Iris pigment epithelial cell (primary cell): ENCODE data around the gene CREBZF.
"Not testable (repeated sequence)": the region's sequence is repeated elsewhere in the genome, so short reads cannot be mapped to it uniquely, and the experiment has no call there.

ENCODE experiments used
- DNase-seq: peaks from one replicate; pipeline ENCODE4 v3.0.0-alpha.2; 2011; ENCODE audit warnings: low read depth

Gene CREBZF

DNA sequence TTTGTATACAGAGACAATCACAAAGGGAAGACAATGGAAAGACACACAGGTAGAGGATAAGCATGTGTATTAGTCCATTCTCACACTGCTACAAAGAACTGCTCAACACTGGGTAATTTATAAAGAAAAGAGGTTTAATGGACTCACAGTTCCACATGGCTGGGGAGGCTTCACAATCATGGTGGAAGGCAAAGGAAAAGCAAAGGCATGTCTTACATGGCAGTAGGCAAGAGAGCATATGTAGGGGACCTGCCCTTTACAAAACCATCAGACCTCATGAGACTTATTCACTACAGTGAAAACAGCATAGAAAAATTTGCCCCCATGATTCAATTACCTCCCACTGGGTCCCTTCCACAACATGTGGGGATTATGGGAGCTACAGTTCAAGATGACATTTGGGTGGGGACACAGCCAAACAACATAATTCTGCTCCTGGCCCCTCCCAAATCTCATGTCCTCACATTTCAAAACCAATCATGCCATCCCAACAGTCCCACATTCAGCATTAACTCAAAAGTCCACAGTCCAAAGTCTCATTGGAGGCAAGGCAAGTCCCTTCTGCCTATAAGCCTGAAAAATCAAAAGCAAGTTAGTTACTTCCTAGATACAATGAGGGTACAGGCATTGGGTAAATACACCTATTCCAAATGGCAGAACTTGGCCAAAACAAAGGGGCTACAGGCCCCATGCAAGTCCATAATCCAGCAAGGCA is 6.2 kb upstream of the CREBZF start:
- not testable (repeated sequence) for DNase-seq

DNA sequence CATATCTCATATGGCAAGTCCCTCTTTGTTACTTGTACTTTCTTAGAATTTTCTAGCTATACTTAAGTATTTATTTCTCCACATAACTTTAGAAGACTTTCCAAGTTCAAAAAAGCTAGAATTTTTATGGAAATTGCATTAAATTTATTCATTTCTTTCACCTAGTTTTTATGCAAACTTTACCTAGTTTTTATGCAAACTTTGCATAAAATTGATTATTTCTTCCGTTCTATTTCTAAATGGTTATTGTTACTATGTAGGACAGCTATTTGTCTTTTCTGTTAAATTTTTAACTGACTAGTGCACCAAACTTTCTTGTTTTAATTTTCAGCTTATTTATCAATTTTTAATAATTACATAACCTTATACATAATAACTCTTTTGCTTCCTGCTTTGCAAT is 3.2 kb upstream of the CREBZF start:
- no peak for DNase-seq

DNA sequence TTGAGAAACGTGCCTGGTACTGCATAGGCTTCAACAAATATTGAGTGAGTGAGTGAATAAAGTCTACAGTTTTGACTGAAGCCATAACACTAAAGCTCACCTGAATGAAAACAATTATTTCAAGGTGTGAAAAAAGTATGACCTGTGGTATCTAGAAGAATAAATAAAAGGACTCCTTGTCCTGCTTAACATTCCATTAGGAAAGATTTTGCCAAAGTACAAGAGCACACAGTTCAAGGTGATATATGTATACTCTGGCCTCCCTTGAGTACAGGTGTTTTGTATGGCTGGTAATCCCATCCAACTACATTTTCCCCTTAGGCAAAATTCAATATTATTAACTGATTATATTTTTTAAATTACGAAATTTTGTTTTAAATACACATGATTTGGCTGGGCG is 1.8 kb upstream of the CREBZF start:
- DNase-seq, result no peak

DNA sequence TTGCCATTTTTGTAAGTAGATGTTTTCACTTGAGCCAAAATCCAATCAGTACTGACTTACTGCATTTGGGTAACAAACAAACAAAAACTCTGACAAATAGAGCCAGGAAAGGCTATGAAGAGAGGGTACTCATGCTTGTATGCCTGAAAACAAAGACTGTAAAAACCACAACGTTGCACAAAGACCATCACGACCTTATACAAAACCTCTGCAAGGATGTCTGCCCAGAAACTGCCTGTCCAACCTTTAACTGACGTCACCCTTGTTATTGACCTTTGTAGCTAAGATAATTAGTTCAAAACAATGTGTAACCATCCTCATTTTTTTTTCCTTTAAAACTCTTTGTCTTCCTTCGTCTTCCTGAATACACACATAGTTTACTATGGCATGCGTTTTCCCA is 804 bp upstream of the CREBZF start:
- DNase-seq, result no peak

DNA sequence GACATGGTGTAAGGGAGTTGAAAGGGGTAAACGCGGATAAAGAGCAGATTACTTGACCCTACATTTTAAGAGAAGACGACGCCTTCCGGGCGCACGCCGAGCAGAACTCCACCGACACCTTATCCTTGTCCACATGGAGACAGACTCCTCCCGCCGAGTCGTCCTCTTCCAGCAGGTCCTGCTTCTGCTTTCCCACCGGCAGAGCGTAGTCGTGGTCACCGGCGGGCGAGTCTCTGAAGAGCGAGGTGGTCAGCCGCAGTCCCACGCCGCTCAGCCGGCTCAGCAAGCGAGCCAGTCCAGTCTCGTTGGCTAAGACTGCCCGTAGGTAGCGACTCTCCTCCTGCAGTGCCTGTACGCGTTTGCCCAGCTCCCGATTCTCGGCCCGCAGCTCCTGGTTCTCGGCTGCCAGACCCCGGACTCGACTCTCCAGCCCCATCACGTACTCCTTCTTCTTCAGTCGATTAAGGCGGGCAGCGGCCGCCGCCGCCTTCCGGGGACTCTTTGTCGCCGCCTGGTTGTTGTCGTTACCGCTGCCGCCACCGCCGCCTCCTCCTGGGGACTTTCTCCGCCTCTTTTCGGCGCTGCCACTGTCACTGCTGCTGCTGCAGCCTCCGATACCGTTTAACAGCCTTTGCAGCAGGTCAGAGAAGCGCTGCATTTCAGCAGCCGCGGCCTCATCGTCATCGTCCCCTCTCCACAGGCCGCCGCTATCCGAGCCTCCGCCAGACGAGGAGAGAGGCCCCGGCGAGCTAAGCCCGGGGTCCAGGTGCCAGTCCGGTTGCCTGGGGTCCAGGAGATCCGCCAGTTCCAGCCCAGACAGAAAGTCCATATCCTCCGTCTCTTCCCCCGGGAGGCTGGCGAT is 945 bp downstream of the CREBZF start:
- peak; percentile 49 for DNase-seq

DNA sequence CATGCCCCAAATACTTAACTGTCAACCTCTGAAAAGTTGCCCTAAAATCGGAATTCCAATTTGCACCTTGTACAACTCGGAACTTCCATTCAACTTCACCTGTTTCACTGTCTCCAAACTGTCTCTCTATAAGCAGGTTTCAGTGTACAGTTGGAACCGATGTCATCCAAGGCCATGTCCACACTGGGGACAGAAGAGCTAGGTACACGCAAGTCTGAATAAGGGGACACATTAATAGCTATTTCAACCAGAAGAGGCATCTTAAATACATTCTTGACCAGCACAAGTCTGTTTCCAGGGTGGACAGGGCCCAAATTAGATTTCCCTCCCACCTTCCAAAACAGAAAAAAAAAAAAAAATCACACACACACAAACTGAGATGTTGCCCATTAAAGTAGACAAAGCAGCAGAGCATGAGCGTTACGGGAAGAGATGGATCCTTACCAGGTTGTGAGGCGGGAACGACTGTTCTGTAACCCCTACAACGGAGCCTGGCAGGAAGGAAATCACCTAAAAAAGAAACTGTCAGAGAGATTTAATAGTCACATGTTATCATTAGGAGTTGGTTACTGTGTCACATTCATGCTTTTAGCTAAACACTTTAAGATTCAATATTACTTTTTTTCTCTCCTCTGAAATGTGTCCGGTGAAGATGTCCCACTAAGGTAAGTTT is 1.7 kb downstream of the CREBZF start:
- no peak for DNase-seq

DNA sequence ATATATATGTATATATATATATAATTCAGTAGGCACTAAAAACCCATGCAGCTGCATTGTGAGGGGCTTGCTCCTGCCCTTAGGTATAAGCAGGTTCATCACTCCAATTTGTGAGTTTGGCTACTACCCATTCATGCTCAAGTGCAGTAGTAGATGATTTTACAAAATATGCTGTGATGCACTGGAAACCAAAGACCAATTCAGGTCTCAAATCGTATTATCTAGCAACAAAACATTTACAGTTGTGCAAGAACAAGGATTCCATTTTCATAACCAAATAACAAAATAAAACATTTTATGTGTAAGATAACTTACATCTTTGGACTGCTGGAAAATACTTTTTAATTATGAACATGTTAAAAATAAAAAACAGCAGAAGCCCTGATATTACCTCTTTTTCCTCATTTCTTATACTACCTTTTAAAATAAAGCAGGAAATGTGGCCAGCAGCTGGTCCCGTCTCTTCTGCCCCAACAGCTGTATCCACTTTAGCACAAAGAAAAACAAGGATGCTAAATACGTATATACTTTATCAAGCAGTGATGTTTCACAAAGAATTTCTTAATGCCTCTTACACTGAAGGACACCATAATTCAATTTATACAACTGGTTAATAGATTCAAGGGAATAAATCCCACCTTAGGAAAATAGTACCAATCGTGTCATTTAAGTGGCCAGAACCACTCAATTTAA is 2.8 kb downstream of the CREBZF start:
- no peak for DNase-seq

DNA sequence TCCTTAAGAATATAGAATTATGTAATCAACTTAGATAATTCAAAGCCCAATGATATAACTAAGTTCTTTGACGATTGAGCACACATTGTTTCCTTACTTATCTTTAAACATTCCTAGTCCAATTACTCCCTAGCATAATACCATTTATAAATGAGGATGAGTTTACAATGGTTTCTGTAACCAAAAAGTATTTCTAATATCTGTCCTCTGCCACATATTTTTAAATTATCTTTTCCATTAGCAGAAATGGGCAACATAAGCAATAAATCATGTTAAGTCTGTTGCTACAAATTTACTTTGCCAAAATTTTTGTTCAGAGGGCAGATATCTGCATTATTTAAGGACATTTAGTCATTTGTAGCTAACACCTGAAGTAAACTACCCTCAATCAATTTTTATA is 6.7 kb downstream of the CREBZF start:
- DNase-seq, result no peak

DNA sequence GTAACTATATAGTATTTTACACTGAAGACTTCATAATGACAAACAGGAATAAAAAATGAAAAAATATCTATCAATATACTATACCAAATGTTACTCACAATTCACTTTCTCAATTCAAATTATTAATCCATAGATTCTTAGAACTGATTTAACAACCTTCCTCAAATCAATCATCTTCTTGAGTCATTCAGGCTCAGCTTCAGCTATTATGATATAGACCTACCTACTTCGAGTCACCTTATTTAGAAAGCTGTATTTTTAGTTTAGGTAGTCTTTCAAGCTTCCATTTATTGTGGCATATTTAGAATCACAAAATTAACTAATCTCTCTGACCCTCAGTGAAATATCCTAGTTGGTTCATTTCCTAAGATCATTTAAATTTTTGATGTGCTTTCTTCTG is 8.2 kb downstream of the CREBZF start:
- no peak for DNase-seq

DNA sequence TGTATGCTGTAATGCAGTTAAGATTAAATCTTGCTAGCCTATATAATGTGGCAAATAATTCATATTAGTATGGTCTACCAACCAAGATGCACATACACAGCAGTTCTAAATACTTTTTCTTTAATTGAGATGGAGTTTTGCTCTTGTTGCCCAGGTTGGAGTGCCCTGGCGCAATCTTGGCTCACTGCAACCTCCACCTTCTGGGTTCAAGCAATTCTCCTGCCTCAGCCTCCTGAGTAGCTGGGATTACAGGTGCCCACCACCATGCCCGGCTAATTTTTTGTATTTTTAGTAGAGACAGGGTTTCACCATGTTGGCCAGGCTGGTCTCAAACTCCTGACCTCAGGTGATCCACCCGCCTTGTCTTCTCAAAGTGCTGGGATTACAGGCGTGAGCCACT is 10.6 kb downstream of the CREBZF start:
- DNase-seq, result not testable (repeated sequence)

DNA sequence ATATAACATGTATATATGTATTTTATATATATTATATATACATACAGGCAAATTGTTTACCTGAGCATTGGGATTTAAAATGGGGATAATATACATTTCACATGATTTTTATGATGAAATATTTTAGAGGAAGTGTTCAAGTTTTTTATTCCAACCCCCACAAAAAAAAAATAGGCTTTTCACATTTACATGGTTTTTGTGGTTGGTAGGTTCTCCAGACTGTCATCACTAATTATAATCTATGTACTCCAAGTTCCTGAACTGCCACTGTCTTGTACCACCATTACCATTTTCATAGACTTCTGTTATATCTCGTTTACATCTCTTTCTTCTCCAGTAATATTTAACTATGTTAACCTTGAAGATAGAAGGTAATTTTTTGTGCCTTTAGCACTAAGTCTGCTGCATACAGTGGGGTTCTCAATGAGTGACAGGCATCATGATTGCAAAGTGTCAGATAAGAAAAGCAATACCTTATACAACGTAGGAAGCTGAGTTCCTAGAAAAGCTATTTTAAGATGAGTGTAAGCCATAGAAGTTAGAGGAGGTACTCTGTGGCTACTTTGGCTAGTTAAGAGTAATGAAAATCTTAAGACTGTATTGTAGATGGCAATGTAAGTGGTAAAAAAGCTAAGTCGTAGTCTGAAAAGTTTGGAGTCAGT is 12.0 kb downstream of the CREBZF start:
- no peak for DNase-seq

DNA sequence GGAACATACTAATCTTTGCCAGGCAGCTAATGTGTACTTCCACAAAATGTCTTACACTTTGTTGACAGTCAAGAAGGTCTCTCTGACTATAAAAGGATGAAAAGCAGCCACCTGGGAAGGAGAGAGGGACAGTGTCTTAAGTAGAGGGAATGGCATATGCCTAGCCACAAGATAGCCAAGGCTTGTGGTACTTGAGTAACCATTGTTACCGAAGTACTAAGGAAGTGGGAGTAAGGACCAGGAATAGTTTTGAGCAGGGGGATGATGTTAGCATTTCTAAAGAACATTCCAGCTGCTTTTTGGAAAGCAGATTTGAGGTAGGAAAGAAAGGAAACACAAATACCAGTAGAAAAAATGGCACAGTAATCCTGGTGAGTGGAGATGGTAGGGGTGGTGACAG is 13.8 kb downstream of the CREBZF start:
- DNase-seq, result no peak

DNA sequence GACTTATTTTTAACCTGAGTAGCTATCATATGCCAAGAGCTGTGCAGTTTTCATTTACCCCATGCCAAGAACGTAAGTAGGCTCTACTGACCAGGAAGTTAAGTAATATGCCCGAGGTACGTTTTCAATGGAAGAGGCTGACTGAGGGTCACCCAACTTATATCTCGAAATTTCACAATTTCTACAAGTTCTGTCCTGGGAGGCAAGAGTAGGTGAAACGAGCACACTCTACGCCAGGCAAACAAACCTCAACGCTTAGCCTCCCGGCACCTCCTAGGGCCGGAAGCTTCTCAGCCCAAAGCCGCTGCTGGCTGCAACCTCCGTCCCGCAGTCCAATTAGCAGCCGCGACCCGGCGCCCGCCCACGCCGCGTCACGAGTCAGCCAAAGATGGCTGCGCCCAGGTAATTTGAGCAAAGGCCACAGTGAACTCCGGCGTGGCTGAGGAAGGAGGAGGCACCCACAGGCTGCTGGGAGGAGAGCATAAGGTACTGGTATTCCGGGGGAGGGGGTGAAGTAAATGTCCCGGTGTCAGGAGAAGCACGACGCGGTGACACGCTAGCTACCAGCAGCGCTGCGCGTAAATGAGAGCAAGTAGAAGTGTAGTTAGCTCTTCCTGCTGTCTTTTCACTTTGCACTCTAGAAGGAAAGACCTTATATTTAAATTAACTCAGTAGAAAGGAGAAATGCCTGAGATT is 17.2 kb downstream of the CREBZF start, which contains the start of gene TMEM126A:
TSS of gene TMEM126A (plus strand) at position 364 of the 696 bp plus-strand sequence. CDS start 2,289 bp downstream, outside the sequence.
- peak; percentile 86 for DNase-seq

DNA sequence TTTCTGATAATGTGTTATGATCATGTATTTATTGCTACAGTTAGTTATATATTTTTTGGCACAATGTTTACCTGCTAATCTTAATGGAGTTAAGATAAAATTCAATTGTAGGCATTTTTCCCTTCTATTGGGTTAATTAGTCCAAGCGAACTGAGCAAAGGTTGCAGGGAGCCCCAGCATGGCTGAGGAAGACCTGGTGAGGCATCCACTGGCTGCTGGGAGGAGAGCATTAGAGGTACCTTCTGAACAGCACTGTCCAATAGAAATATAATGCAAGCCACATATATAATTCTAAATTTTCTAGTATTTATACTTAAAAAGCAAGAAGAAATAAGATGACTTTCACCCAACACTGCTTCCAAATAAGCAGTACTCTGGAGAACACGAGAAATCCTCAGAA is 17.9 kb downstream of the CREBZF start:
- DNase-seq, result no peak

DNA sequence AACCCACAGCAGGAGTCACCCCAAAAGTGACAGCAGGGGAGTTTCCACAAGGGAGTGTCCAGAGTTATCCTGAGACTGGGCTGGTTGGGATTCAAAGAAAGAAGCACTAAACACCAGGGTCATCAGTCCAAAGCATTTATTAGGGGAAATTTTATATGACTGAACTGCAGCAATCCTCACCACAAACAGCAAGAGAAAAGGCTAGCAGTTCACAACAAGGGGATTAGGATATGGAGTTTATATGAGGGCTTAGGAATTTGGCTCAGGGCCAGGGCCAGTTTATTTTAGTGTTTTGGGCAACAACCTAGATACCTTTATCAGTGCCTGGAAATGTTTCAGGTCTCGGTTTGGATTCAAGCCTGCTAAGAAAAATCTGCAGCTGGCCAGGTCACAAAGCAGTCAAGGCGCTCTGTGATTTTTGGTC is 21.7 kb downstream of the CREBZF start:
- DNase-seq, result peak; percentile 11

DNA sequence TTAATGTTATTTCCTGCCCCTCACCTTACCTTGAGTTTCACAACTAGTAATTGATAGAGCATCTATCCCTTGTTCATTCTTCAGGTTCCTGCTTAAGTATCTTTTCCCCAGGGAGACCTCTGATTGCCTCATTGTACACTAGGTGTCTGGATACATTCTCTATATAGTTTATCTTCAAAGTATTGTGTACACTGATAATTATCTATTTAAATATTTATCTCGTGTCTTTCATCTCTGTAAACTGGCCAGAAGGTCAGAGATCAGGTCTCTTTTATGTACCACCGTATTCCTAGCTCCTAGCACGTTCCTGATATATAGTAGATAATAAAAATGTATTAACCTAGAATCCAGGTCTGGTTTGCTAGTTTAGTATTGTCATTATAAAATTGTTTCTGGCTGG is 30.2 kb downstream of the CREBZF start:
- no peak for DNase-seq

DNA sequence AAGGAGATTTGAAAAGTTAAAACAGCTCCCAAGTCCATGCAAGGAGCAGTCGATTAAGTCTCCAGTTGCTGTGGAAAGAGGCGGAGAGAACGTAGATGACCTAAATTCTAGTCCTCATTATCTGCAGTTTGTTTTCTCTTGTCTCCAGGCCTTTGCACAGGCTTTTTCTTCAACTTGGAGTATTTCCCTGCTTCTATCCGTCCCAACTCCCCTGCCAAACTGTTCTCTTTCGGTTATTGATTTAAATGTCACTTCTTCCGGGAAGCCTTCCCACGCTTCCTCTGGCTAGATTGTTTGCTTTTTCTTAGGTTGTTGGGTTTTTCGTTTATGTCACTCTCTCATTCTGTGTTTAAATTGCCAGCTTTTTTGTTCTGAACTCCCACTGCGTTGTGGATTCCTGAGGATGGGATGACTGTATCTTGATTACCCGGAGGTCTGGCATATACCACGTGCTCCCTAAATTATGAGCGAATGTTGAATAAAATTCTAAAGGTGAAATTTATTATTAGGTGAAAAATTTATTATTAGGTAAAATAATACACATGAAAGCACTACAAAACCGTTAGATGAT is 36.1 kb downstream of the CREBZF start:
- DNase-seq, result peak; percentile 10

DNA sequence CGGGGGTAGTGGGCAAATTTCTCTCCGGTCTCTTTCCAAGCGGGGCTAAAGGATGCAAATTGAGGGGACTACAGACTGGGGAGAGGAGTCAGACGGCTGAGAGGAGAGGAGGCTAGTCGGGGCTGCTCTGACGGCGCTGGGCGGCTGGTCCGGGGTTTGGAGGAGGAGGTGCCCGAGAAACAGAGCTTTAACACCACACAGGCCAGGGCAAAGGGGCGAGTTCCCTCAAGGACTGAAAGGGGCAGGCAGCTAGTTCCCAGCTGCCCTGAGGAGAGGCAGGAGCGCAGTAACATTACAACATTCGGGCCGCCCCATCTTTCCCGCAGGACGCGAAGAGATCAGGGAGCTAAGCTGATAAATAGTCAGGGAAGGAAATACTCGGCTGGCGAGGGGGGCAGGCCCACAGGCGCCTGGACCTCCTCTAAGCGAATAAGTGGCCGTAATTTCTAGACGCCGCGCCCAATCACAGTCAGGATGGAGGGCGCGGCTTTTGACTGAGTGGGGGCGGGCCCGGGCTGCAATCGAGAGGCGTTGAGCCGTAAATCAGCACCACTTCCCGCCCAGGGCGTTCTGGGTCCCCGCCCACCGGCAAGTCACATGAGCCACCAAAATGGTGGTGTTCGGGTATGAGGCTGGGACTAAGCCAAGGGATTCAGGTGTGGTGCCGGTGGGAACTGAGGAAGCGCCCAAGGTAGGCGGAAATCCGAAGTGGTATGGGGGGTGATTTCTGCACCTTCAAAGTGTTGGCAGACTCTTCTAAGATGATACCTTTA is 36.7 kb downstream of the CREBZF start, which contains the start of gene TMEM126B:
TSS of gene TMEM126B (plus strand) at position 596 of the 773 bp plus-strand sequence. CDS start at position 611, 15 bp downstream.
- peak; percentile 98 for DNase-seq

DNA sequence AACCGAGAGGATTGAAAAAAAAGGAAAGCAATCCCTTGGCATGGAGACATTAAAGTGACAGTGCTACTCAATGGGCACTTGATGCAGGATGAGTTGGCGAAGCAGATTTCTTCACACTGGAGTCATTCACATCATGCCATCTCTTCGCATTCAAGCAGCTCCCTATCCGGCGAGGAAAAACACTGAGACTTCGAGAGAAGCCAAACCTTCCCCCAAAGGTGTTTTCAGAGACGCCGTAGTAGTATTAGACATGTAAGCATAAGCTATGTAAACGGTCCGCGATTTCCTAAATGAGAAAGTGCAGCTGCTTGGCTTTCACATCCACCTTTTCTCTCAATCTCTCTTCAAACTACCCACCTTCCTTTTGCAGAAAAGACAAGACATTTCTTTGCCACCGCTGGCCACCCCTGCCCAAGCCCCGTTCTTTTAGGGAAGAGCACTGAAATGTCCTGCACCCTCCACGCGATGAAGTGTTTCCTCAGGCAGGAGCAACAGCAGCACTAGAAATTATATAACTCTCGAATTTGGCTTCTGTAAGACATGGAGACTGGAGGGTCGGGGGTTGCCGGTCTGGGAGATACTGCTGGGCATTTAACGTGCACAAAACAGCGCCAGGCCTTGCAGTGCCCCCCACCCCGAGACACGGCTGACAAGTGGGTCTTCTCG is 37.5 kb downstream of the CREBZF start, which contains the start of gene DLG2:
TSS of gene DLG2 (minus strand) at position 13 of the 666 bp plus-strand sequence.
- peak; percentile 27 for DNase-seq
